Body of pancreas (tissue), 4 donors: ENCODE measurements around the gene CHRM2. TPM values are rescaled to one million over a fixed set of nuclear protein-coding genes. Genes with fewer than 3 reads are reported as not detected.

Source experiments
- ATAC-seq: fragments of 150-250 bp; one replicate; pipeline ENCODE4 v1.9.1; 2016
- DNase-seq, 4 donors: peaks; one replicate each; pipeline ENCODE4 v3.0.0-alpha.2; 2019
- H3K27ac ChIP-seq, 4 donors: fragments of 200-600 bp; sonication (generic); 1 replicate in 3 of 4; 2 replicates in 1 of 4; pipeline versions ENCODE4 v1.5.1 to v1.6.1; 2016 to 2019; ENCODE audit warnings: mild to moderate bottlenecking in 1 of 4, mixed read lengths in 1 of 4, moderate library complexity in 1 of 4
- H3K27me3 ChIP-seq, 2 donors: fragments of 200-600 bp; sonication (generic); one replicate each; pipeline ENCODE4 v1.6.0; 2016; ENCODE audit warnings: mild to moderate bottlenecking in 1 of 2
- H3K36me3 ChIP-seq, 2 donors: fragments of 200-600 bp; sonication (generic); replicated peaks in 1 of 2; 2 replicates each; pipeline ENCODE4 v1.5.1; 2016; ENCODE audit warnings: low read depth in 2 of 2; ENCODE audit not compliant: insufficient read depth in 1 of 2
- H3K4me1 ChIP-seq: fragments of 200-600 bp; sonication (generic); one replicate; pipeline ENCODE4 v1.6.0; 2016
- H3K4me3 ChIP-seq, 2 donors: fragments of 200-600 bp; sonication (generic); 1 replicate in 1 of 2; 2 replicates in 1 of 2; pipeline ENCODE4 v1.5.1; 2016 to 2019
- H3K9me3 ChIP-seq, 3 donors: fragments of 200-600 bp; sonication (generic); 1 replicate in 2 of 3; 2 replicates in 1 of 3; pipeline ENCODE4 v1.5.1; 2016
- POLR2A ChIP-seq, 3 donors: fragments of 450-650 bp; IDR thresholded peaks; one replicate each; pipeline ENCODE4 v1.6.1; 2016; ENCODE audit warnings: antibody characterized with exemption in 3 of 3, mild to moderate bottlenecking in 2 of 3
- WGBS, 2 donors: methylation state at CpG; one replicate each; pipeline ENCODE4 v1.1.5; 2017; 5-methylcytosine and 5-hydroxymethylcytosine counted together
- intact Hi-C: fragments of 100-400 bp; cut with DNase I; formaldehyde crosslinking; loops from one replicate; pipeline ENCODE4 v1.15.1; 2023
- total RNA-seq, 2 donors: library from RNA; depleted of rRNA; stranded (reverse); fragments of >200 nt; gene quantifications; one replicate each; pipeline ENCODE4 v1.1.0, GENCODE V29; 2016
- TF ChIP-seq, protein P1 (sequence below), 7 experiments: fragments of 450-650 bp in 4 of 7; fragments of 200-600 bp in 3 of 7; sonication (generic) in 3 of 7; IDR thresholded peaks; one replicate each; pipeline ENCODE4 v1.5.1; 2016 to 2019; ENCODE audit warnings: antibody characterized with exemption in 7 of 7

Gene CHRM2
- total RNA-seq, 2 donors from 2014 or later = not detected

DNA sequence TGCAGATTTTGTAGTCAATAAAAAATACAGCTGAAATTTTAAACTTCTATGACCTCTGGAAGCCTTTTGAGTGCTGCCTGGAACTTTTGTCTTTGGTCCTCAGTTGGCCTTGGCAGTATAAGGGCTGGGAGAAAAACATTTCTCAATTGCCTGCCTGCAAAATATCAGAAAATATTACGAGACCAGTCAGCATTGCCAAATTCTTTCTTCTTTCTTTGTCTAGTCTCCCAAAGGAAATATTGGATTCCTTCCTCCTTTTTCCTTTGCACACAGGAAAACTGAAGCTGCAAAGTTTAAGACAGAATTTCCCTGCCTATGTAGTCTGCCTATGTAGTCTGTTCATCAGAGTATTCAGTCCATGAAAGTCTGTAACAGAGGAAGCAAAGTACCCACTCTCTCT, 95.9 kb downstream of the CHRM2 start:
- H3K27ac ChIP-seq = no peak overlapping the region
- H3K9me3 ChIP-seq = no peaks in the 10 kb centered on the region

DNA sequence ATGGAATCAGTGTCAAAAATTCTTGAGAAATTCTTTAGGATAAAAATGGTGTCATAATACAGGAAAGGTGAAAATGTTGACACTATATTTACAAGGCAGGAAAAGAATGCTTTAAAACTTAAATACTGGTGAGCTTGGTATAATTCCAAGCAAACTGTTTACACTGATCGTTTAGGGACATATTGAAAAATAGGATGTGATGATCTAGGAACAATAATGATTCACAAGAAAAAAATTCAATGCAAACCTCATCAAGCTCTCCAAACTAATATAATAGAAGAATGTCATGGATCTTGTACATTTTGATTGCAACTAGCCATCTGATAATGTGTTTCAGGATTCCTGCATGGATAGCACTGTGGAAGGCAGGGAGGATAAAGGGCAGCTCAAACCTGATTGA, 98.4 kb downstream of the CHRM2 start:
- WGBS, 2 donors = 26 to 37% methylated on average over 1 of the region's 1 CpG
- no peak for DNase-seq
- no peak for TF ChIP-seq POLR2A (IDR thresholded peaks at IDR 0.05)
- Histone ChIP-seq H3K27ac (no peak overlapping the region), H3K9me3 (no peaks in the 10 kb centered on the region), H3K4me3 (no peak overlapping the region), H3K36me3 (no peaks in the 10 kb centered on the region), H3K4me1 (no peaks in the 10 kb centered on the region), H3K27me3 (no peaks in the 10 kb centered on the region)
- intact Hi-C loops = no loop called here
- no peak for ATAC-seq

More for the DNA sequence above, 95.9 kb downstream of the CHRM2 start:
- intact Hi-C loops = no loop called here
- no peaks in the 10 kb centered on the region for H3K4me1 ChIP-seq
- ATAC-seq (no peak), DNase-seq (no peak)
- 38 to 50% methylated on average over 1 of the region's 1 CpG for WGBS, 2 donors
- no peak overlapping the region for H3K4me3 ChIP-seq
- TF ChIP-seq POLR2A (IDR thresholded peaks at IDR 0.05) = no peak
- TF ChIP-seq, protein P1, sequence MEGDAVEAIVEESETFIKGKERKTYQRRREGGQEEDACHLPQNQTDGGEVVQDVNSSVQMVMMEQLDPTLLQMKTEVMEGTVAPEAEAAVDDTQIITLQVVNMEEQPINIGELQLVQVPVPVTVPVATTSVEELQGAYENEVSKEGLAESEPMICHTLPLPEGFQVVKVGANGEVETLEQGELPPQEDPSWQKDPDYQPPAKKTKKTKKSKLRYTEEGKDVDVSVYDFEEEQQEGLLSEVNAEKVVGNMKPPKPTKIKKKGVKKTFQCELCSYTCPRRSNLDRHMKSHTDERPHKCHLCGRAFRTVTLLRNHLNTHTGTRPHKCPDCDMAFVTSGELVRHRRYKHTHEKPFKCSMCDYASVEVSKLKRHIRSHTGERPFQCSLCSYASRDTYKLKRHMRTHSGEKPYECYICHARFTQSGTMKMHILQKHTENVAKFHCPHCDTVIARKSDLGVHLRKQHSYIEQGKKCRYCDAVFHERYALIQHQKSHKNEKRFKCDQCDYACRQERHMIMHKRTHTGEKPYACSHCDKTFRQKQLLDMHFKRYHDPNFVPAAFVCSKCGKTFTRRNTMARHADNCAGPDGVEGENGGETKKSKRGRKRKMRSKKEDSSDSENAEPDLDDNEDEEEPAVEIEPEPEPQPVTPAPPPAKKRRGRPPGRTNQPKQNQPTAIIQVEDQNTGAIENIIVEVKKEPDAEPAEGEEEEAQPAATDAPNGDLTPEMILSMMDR (IDR thresholded peaks at IDR 0.05) = no peak
- no peaks in the 10 kb centered on the region for H3K36me3 ChIP-seq
- no peaks in the 10 kb centered on the region for H3K27me3 ChIP-seq

DNA sequence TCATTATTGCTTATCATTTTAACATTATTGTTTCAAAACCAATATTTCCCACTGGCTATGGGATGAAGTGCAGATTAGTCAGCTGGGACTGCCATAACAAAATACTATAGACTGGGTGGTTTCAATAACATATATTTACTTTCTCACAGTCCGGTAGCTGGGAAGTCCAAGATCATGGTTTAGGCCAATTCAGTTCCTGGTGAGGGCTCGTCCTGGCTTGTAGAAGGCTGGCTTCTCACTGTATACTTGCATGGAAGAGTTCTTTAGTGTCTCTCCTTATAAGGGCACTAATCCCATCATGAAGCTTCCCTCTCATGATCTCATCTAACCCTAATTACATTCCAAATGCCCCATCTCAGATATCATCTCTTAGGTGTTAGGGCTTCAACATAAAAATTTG, 101.3 kb downstream of the CHRM2 start:
- TF ChIP-seq POLR2A (IDR thresholded peaks at IDR 0.05) = no peak
- TF ChIP-seq, protein P1 (IDR thresholded peaks at IDR 0.05) = no peak
- 34 to 38% methylated on average over 2 of the region's 2 CpGs for WGBS, 2 donors
- no peak for DNase-seq
- Histone ChIP-seq H3K4me3 (no peak overlapping the region), H3K9me3 (no peaks in the 10 kb centered on the region), H3K36me3 (no peaks in the 10 kb centered on the region), H3K27ac (no peak overlapping the region), H3K4me1 (no peaks in the 10 kb centered on the region), H3K27me3 (no peaks in the 10 kb centered on the region)
- intact Hi-C loops = no loop called here
- ATAC-seq = no peak

DNA sequence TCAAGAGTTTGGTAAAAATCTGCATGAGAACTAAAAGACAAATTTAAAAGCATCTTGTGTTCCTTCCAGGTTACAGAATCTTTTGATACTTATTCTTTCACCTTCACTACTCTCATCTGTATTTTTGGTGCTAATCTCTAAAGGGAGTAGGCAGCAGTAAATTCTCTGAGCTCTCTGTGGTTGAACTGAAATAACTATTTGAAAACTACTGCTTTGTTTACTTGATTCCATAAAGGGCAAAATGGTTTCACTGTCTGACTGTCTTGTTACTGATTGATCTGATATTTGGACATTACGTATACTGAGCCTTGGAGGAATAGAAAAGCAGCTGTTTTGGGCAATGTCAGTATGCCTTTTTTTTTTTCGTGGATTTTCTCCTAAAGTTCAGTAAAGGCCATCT, 103.3 kb downstream of the CHRM2 start:
- DNase-seq (no peak), ATAC-seq (no peak)
- Histone ChIP-seq H3K27me3 (no peaks in the 10 kb centered on the region), H3K4me3 (no peak overlapping the region), H3K9me3 (no peaks in the 10 kb centered on the region), H3K27ac (no peak overlapping the region), H3K36me3 (no peaks in the 10 kb centered on the region), H3K4me1 (no peaks in the 10 kb centered on the region)
- intact Hi-C loops = no loop called here
- 36 to 43% methylated on average over 2 of the region's 2 CpGs for WGBS, 2 donors
- TF ChIP-seq POLR2A (IDR thresholded peaks at IDR 0.05) = no peak
- TF ChIP-seq, protein P1 (IDR thresholded peaks at IDR 0.05) = no peak

DNA sequence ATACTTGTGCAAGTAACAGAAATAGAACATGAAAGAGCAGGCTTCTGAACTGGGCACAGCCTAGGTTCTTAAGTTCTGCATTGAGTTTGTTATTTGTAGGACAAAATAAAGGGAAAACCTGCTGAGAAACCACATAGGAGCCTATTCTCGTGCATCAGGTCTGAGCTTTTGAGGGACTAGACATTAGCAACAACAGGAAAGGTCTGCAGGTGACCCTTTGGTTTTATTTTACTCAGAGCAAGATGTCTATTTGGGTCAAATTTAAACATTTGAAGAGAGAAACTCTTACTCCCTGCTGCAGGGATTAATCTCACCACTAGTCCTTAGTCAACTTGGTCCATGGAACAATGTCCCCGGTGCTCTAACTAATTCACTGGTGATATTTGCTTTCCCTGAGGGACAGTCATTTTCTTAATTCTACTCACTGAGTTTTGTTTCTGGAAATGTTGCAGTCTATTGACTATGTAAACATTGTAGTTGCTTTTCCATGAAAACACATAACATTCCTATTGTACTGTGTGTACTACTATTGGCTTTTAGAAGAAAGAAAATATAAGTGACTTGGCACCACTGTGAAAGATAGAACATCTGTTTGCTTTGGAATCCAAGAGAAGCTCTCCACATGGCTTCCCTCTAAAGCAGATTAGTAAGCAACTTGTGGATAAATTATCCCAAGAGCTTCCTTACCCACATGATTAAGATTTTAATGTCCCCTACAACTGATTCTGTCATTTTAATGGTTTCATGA, 108.2 kb downstream of the CHRM2 start:
- intact Hi-C loops = no loop called here

DNA sequence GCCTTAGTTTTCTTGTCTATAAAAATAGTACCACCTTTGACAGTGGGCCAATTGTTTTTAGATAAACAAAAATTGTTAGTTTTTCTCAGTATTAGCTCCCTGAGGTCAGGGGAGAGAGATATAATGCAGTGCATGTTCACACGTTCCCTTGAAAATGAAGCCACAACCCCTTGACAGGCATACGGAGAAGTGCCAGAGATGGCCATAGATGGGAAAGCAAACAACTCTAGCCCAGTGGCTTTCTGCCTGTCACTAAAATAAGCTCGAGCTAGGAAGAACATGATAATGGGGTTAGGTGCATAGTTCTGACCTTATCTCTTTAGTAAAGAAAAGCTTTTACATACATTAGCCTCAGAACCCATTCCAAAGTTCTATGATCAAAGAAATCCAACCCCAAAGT, 124.9 kb downstream of the CHRM2 start:
- Histone ChIP-seq H3K4me3 (no peak overlapping the region), H3K4me1 (no peaks in the 10 kb centered on the region), H3K27ac (no peak overlapping the region), H3K9me3 (no peaks in the 10 kb centered on the region), H3K36me3 (no peaks in the 10 kb centered on the region), H3K27me3 (no peaks in the 10 kb centered on the region)
- no peak for ATAC-seq
- intact Hi-C loops = no loop called here
- 25 to 31% methylated on average over 3 of the region's 3 CpGs for WGBS, 2 donors
- no peak for DNase-seq
- TF ChIP-seq, protein P1 (IDR thresholded peaks at IDR 0.05) = no peak
- no peak for TF ChIP-seq POLR2A (IDR thresholded peaks at IDR 0.05)

More for the DNA sequence above, 108.2 kb downstream of the CHRM2 start:
- Histone ChIP-seq H3K4me1 (no peaks in the 10 kb centered on the region), H3K36me3 (no peaks in the 10 kb centered on the region), H3K27ac (no peak overlapping the region), H3K27me3 (no peaks in the 10 kb centered on the region), H3K9me3 (no peaks in the 10 kb centered on the region), H3K4me3 (no peak overlapping the region)
- ATAC-seq (no peak), DNase-seq (no peak)
- WGBS, 2 donors = 19 to 39% methylated on average over 2 of the region's 2 CpGs
- TF ChIP-seq POLR2A (IDR thresholded peaks at IDR 0.05) = no peak
